22Rv1 (cell line): ENCODE data around the gene C11orf58.

Experiments used
- H3K27ac ChIP-seq: fragments of 450-650 bp; 2 replicates; pipeline ENCODE4 v1.5.1; 2017
- CTCF ChIP-seq: fragments of 450-650 bp; IDR thresholded peaks from 2 replicates; pipeline ENCODE4 v1.5.1; 2017; ENCODE audit warnings: mild to moderate bottlenecking
- ZFX ChIP-seq: fragments of 450-650 bp; IDR thresholded peaks from 2 replicates; pipeline ENCODE4 v1.6.1; 2017; ENCODE audit warnings: antibody characterized with exemption, borderline replicate concordance

Gene C11orf58

GRCh38 chr11:16750417-16750816 lies 12.0 kb downstream of the C11orf58 start:
- H3K27ac ChIP-seq = no peak overlapping the region
- TF ChIP-seq CTCF (no peak), ZFX (no peak)

GRCh38 chr11:16758382-16759024 lies 20.1 kb downstream of the C11orf58 start:
- no peak overlapping the region for H3K27ac ChIP-seq
- TF ChIP-seq CTCF (no peak), ZFX (no peak)

GRCh38 chr11:16759857-16760508 lies 21.5 kb downstream of the C11orf58 start:
- no peak overlapping the region for H3K27ac ChIP-seq
- TF ChIP-seq CTCF (no peak), ZFX (no peak)

- H3K27ac ChIP-seq = no peak overlapping the region
- TF ChIP-seq ZFX (no peak), CTCF (no peak)
These were observed 25.3 kb downstream of the C11orf58 start for GRCh38 chr11:16763746-16764145.

- TF ChIP-seq CTCF = no peak
- TF ChIP-seq ZFX = no peak
- no peak overlapping the region for H3K27ac ChIP-seq
These were observed 26.4 kb downstream of the C11orf58 start for GRCh38 chr11:16764888-16765287.

- TF ChIP-seq ZFX (no peak), CTCF (no peak)
- H3K27ac ChIP-seq = no peak overlapping the region
These were observed 28.7 kb downstream of the C11orf58 start for GRCh38 chr11:16767137-16767536.

- TF ChIP-seq CTCF (no peak), ZFX (no peak)
- no peak overlapping the region for H3K27ac ChIP-seq
These were observed 29.5 kb downstream of the C11orf58 start for GRCh38 chr11:16767957-16768356.
